Stimulated activated CD4-positive, alpha-beta T cell treated with anti-CD3 and anti-CD28 coated beads, Interleukin-2, amount 100 ng/mL, for 24 hours (primary cell): ENCODE results near the gene MRGPRE.

Source experiments
- DNase-seq, 2 donors: peaks; one replicate each; pipeline ENCODE4 v3.0.0-alpha.2; 2020

MRGPRE gene

DNA sequence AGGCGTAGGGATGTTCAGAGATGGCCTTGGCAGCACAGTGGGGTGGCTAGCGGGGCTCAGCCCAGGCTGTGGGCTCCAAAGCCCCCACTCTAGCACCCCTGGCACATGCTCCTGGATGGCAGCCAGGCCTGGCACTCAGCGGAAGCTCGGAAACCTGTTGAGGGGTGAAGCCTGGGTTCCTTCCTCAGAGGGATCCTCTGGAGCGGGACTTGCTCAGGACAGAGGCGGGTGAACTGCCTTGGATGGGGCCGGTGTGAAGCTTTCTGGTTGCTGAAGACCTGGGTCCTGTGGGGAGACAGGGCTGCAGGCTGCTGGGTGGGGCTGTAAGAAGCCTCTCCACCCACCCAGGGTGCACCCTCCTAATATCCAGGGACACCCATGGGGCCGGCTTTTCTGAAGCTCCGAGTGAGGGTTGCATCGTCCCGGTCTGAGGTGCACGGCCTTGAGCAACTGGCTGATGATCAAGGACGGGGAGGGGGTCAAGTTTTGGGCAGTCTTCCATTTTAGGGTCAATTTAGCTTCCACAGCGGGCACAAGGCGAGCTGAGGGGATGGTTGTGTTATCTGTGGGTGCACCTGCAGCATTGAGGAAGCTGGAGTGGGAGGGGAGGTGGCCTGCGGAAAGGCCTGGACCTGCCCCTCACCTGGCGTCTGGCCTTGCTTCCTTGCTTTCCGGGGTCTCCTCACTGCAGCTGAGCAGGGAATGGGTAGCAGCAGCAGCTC lies 5.2 kb downstream of the MRGPRE start:
- no peak for DNase-seq

DNA sequence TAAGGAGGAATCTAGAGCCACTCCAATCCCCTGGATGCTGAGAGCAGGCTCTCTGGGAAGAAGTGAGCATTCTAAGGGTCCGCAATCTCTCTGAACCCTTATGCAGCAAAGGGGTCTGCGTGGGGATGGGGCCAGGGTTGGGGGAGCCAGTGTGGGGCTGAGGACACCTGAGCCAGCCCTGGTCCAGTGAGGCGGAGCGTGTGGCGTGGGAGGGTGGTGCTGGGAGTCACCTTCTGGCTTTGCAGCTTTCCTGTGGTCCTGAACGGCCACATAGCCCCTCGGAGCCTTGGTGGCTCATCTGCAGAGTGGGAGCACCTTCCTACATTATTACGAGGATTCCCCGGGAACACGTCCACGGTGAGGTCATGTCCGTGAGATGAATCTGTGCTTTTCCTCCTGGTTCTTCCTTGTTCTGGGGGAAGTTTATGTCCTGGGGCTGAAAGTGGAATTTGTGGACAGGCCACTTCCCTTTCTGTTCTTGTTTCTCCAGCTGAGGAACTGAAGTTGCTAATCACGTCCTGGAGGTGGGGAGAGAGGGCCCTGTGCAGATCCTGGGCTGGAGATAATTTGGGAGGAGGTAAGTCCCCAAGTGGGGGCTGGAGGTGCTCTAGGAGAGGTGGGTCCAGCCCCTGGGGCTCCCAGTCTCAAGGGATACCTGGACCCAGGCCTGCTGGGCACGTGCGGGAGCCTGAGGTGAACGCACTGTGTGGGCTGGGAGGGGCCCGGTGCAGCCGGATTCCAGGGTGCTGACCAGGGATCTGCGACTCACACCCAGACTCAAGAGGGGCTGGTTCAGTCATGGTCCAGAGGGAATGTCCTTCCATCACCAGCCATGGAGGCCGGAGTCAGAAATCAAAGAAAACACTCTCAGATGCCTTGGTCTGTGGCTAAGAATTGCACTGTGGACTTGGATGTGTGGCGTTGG lies 6.1 kb downstream of the MRGPRE start:
- no peak for DNase-seq

DNA sequence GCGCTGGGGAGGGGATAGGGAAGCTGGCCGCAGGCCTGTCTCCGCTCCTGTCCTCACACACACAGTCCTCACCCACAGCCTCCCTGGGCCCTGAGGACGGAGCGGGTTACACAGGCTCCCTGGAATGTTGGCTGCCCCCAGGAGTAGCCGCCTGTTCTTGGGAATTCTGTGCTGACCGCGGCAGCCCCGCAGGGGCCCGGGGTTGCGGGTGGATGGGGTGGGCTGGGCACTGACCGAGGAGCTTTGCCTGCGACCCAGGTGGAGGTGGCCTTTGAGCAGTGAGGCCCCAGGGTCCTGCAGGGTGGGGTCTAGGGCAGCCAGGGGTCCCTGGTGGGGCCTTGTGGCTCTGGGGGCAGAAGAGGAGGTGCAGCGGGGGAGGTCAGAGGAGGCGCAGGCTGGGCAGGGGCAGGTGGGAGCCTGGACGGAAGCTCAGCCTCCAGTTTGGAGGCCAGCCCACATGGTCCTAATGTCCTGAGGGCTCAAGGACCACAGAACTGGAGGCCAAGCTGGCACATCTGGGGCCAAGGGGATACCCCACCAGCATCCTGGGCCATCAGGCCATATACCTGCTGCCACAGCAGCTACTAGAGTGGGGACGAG lies 7.0 kb downstream of the MRGPRE start:
- DNase-seq: no peak

DNA sequence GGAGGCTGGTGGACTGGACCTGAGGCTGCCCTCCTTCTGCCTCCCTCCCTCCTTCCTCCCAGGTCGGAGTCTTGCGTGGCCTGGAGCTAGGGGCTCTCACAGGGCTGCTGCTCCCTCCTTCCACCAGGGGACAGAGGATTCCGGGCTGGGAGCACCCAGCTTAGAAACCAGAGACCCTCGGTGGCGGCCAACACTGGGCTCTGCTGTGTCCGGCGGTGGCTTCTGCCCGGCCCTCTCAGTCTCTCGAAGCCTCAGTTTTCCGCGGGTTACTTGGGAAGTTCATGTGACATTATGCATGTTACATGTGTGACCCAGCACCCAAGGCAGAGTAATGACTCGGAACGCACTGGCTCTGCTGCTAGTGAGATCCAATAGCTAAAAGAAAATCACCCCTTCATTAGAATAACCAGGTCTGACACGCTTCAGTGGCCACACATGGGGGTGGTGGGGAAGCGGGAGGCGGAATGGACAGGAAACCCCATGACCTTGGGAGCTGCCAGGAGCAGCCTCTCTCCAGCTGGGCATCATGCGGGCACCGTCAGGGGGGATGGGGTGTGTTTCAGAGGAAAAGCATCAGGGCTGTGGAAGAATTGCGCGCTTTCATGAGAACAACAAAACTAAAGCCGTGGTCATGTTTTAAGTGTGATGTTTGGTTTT lies 7.7 kb downstream of the MRGPRE start:
- DNase-seq: peak in 1 of 2 donors; percentile 13

- DNase-seq: no peak
These were observed 8.3 kb downstream of the MRGPRE start for GRCh38 chr11:3223932-3224381.

- peak in 1 of 2 donors; percentile 15 for DNase-seq
These were observed 9.0 kb downstream of the MRGPRE start for GRCh38 chr11:3222941-3223915.

- no peak for DNase-seq
These were observed 10.0 kb downstream of the MRGPRE start for GRCh38 chr11:3222003-3222855.

DNA sequence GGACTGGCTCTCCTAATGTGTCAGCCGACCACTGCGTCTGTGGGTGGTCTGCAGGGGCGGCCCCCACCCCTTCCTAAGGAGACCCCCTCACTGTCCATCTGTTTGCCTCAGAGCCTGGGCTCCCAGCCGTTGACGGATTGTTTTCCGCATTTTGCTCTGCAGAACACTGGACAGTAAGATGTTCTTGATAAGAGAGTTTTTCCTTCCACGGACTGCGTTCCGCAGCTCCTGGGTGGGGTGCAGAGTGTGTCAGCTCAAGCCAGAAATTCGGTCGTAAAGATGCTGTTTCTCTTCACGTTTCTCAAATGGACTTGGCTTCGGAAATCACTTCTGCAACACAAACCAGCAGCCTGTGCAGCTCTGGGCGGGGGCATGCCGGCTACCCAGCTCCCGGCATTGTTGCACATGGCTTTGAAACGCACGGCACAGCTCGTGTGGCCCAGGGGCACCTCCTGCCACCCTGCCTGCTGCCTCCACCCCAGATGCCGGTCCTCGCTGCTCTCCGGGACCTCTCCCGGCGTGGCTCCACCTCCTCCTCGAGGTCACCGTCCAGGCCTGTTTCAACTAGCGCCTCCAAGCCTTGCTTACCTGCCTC lies 10.7 kb downstream of the MRGPRE start:
- DNase-seq: peak in 1 of 2 donors; percentile 3

DNA sequence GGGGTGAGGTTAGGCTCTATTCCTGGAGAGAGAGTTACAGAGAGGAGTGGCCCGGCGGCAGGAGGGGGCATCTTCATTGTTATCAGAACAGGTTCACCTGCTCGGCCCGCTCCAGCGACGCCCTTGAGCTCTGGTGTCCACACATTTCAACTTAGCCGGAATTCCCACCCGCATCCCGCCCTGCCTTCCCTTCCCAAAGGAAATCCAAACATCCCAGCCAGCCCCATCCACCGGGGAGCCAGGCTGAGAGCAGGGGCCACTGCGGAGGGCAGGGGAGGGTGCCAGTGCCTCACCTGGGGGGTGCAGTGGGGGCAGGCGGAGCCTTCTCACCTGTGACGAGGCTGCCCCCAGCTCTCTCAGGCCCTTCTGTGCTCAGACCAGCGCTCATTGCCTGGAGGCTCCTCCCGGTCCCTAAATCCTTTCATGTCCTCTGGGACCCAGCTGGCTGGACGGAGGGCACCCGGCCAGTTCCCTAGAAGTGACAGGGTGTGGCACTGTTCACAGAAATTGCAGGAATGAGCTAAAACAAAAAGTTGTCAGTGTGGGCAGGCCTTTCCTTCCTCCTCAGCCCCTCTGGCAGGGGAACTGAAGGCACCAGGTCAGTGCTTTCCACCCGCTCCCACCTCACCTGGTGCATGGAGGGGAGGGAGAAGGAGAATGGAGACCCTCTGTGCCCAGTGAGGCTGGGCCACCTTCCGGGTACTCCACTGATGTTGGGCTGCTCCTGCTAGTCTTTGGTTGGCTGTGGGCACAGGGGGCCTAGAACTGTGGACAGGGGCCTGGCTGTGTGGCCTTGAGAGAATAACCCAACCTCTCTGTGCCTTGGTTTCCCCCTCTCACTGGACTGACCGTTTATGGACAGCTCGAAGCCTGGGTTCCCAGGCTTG lies 11.5 kb downstream of the MRGPRE start:
- no peak for DNase-seq

DNA sequence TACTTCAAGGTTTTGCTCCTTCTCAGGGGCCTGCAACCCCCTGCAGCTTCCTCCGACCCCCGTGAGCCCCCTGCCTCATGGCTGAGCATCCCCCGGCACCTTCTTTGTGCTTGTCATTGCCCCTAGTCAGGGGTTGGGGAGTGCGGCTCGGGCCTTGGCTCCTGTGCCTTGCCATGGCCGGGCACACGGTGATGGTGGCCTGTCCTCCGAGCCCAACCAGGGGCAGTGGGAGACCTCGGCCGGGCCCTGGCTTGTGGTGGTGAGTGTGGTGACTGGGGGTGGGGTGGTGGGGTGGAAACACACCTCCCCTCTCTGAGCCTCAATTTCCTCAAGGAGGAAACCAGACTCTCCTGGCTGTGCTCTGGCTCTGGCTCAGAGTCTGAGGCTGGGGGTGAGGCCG lies 12.1 kb downstream of the MRGPRE start:
- no peak for DNase-seq

DNA sequence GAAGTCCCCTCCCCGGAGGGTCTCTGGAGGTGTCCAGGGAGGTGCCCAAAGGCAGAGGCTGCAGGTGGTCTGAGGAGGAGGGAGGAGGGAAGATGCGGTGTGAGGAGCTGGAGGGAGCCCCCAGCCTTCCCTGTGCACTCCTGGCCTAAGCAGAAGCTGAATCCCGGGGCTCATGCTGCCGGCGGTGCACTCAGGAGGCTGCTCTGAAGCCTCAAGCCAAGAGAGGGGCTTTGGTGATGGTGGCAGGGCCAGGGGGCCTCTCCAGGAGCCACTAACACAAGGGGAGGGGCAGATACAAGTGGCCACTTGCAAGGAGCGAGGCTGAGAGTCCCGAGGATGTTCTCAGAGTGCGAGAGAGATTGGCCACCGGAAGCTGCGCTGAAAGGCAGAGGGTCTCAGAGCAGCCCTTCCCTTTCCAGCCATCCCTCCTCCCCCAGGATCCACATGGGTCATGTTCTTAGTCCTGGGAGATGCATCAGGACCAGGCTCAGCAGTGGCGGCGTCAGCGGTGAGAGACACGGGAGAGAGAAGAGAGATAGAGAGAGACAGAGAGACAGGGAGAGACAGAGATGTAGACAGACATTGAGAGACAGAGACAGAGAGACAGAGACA lies 12.8 kb downstream of the MRGPRE start:
- no peak for DNase-seq

DNA sequence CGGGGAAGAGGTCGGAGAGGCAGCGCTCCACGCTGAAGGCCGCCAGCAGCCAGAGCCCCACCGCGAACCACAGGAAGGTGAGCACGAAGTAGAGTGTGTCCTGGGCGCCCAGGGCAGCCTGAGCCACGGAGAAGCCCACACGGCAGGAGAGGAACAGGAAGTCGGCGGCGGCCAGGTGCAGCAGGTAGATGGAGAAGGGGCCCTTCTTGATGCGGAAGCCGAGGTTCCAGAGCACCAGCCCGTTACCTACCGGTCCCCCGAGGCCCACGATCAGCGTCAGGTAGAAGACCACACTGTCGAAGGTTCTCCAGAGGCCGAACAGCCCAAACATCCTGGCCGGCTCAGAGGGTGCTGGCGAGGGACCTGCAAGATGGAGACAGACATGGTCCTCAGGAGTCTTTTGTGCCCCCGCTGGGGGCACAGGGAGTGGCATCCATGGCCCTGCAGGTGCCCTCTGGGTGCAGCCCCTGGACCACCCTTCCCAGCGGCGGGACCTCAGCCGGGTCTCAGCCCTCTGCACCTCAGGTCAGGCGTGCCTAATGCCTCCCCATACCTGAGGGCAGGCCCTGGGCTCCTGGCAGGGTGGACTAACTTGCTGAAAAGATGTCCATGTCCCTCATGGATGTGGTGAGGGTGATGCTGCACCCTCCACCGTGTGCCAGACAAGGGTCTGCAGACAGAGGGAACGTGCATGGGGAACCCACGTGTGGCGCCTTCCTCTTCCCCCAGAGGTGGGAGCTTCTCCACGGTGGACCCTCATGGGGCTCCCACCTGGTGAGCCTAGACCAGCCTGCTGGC lies 13.5 kb downstream of the MRGPRE start, which contains the start of gene MRGPRG:
MRGPRG (minus strand) TSS at position 331 of the 798 bp plus-strand sequence; CDS start at position 331, 0 bp downstream.
- DNase-seq: no peak

DNA sequence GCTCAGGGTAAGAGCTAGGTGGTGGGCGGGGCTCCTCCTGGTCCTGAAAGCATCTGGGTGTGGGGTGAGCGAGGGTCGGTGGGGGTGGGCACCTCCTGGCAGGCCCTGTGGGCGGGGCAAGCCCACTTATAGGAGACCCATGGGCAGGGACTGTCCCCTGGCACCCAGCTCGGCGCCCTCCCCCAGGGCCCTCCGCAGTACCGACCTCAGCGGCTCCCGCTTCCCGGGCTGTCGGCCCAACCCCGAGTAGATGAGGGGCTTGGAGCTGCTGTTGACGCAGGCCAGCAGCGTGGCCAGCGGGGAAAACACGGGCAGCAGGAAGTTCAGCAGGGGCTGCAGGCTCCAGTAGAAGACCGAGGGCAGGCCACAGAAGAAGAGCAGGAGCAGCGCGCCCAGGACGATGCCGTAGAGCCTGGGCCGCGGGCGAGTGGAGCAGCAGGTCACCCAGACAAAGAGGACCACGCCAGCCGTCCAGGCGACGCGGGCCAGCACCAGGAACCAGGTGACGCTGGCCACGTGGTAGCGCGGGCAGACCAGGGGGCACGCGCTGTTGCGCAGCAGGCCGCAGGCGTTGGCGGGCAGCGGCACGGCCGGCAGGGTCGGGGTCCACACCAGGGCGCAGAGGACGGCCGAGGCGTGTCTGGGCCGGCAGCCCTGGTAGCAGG lies 14.3 kb downstream of the MRGPRE start:
- DNase-seq: no peak

DNA sequence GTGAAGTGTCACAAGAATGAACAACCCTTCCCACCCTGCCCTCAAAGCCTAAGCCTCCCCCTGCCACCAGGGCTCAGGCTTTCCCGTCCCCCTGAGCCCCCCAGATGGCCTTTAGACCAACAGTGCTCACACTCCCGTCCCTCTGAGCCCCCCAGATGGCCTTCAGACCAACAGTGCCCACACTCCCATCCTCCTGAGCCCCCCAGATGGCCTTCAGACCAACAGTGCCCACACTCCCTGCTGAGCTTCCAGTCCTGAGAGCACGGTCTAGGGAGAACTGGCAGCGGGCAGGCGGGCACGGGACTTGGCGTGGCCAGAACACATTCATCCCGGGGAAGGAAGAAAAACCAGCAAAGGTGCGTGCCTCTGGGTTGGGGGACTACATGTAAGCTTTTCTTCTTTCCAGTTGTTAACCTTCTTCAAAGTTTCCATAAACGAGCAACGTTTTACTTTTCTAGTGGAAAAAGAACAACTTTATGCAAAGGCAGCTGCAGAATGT lies 16.1 kb downstream of the MRGPRE start:
- DNase-seq: no peak

- DNase-seq: no peak
These were observed 16.7 kb downstream of the MRGPRE start for GRCh38 chr11:3215346-3216026.

DNA sequence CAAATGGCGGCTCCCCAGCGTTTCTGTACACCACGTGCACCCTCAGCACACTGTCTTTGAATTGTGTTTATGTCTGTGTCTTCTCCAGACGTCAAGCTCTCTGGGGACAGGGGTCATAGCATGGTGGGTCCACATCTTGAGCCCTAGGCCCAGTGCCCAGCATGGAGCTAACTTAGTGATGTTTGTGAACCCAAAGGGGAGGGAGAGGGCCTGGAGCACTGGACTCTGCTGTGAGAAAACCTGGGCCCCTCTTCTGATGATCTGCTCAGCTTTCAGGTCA lies 17.9 kb downstream of the MRGPRE start:
- no peak for DNase-seq
